Cardiac fibroblast (primary cell): ENCODE data around the gene MYLK4.
"Not testable (repeated sequence)": the region's sequence is repeated elsewhere in the genome, so short reads cannot be mapped to it uniquely, and the experiment has no call there.

Source experiments
- DNase-seq, 2 donors: peaks; one replicate each; pipeline versions ENCODE4 v3.0.0 to v3.0.0-alpha.2; 2010; ENCODE audit warnings: low read depth in 2 of 2
- H3K4me3 ChIP-seq, 2 donors: replicated peaks in 1 of 2; 1 replicate in 1 of 2; 2 replicates in 1 of 2; pipeline ENCODE4 v1.5.1; 2011; ENCODE audit warnings: low read depth in 2 of 2, low read length in 2 of 2, mild to moderate bottlenecking in 2 of 2, moderate library complexity in 1 of 2
- CTCF ChIP-seq: IDR thresholded peaks from one replicate; pipeline ENCODE4 v1.5.1; 2011; ENCODE audit warnings: low read depth, mild to moderate bottlenecking, low read length, inconsistent platforms

Gene MYLK4

DNA sequence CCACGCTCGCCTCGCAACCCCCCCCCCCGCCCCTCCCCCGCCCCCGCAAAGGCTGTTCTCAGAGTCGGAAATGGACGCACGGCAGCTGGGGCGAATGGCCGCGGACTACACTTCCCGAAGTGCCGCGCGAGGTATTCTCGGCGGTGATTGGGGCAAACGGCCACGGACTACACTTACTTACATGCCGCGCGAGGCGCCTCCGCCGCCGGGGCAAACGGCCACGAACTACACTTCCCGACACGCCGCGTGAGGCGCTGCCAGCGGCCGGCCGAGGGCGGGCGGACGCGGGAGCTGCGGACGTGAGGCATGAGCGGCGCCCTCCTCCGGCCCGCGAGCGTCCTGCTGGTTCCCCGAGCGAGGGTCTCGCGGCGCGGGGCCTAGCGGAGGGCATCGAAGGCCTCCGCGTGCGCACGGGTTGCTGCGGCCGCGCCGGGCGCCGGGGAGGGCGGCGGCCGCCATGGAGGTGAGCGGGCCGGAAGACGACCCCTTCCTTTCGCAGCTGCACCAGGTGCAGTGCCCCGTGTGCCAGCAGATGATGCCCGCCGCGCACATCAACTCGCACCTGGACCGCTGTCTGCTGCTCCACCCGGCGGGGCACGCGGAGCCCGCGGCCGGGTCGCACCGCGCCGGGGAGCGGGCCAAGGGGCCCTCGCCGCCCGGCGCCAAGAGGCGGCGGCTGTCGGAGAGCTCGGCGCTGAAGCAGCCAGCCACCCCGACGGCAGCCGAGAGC, 14.6 kb upstream of the MYLK4 start, which contains the start of gene WRNIP1:
Gene WRNIP1 (plus strand): TSS at position 228 of the 730 bp plus-strand sequence. CDS start 230 bp downstream, at position 458.
- peak; percentile 99 to 100 for DNase-seq
- no peak for TF ChIP-seq CTCF
- peak within 1 kb of the TSS; percentile 91 to 92 for H3K4me3 ChIP-seq

- TF ChIP-seq CTCF = no peak
- peak overlapping the region; percentile 50 to 61 for H3K4me3 ChIP-seq
- DNase-seq = peak; percentile 82
Measured at GRCh38 chr6:2764610-2765165, 14.0 kb upstream of the MYLK4 start.

GRCh38 chr6:2763876-2764540, 13.3 kb upstream of the MYLK4 start:
- H3K4me3 ChIP-seq = peak overlapping the region; percentile 50 to 61
- no peak for DNase-seq
- TF ChIP-seq CTCF = no peak

DNA sequence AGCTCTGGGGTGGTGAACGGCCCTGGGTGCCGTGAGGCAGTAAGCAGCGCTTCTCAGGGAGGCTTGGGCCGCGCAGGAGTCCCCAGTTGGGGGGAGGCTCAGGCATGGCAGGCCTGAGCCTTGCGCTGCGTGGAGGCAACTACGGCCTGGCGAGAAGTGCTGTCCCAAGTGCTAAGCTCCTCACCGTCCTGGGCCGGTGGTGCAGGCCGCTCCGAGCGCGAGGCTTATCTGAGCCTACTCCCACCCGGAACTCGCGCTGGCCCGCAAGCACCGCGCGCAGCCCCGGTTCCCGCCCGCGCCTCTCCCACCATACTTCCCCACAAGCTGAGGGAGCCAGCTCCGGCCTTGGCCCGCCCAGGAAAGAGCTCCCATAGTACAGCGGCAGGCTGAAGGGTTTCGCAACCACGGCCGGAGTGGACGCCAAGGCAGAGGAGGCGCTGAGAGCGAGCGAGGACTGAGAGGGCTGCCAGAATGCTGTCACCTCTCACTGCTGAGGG, 12.7 kb upstream of the MYLK4 start:
- no peak overlapping the region for H3K4me3 ChIP-seq
- no peak for TF ChIP-seq CTCF
- DNase-seq = no peak

GRCh38 chr6:2762868-2763267, 12.1 kb upstream of the MYLK4 start:
- DNase-seq, H3K4me3 ChIP-seq: not testable (repeated sequence)

- DNase-seq = peak in 1 of 2 donors; percentile 40
- no peak overlapping the region for H3K4me3 ChIP-seq
- peak; percentile 48 for TF ChIP-seq CTCF
Measured at GRCh38 chr6:2760882-2761842, 10.4 kb upstream of the MYLK4 start.
